Central memory CD8-positive, alpha-beta T cell (primary cell): Measurements from ENCODE around the gene MTHFSD.

Experiments used
- ATAC-seq: fragments of 150-1000 bp; cut with Tn5 transposase; replicated peaks from 2 replicates; pipeline ENCODE4 v1.10.0; 2022; ENCODE audit warnings: mild to moderate bottlenecking, moderate FRiP score, moderate number of reproducible peaks; ENCODE audit not compliant: poor library complexity, severe bottlenecking; ENCODE audit errors: extremely low read depth
- DNase-seq, 2 donors: peaks; one replicate each; pipeline ENCODE4 v3.0.0; 2021; ENCODE audit warnings: low spot score in 2 of 2
- H3K27ac Mint-ChIP-seq: one replicate; pipeline ENCODE4 v1.8.0; 2022; ENCODE audit warnings: low read depth, mild to moderate bottlenecking, moderate library complexity, mixed read lengths
- H3K27me3 Mint-ChIP-seq: one replicate; pipeline ENCODE4 v1.8.0; 2022; ENCODE audit warnings: mixed read lengths
- H3K36me3 Mint-ChIP-seq: one replicate; pipeline ENCODE4 v1.8.0; 2022; ENCODE audit warnings: mild to moderate bottlenecking, moderate library complexity, mixed read lengths; ENCODE audit not compliant: insufficient read depth
- H3K4me1 Mint-ChIP-seq: one replicate; pipeline ENCODE4 v1.8.0; 2022; ENCODE audit warnings: mixed read lengths
- H3K4me3 Mint-ChIP-seq: one replicate; pipeline ENCODE4 v1.8.0; 2022; ENCODE audit warnings: mild to moderate bottlenecking, moderate library complexity, mixed read lengths
- H3K9me3 Mint-ChIP-seq: one replicate; pipeline ENCODE4 v1.8.0; 2022; ENCODE audit warnings: mixed read lengths

MTHFSD gene

DNA sequence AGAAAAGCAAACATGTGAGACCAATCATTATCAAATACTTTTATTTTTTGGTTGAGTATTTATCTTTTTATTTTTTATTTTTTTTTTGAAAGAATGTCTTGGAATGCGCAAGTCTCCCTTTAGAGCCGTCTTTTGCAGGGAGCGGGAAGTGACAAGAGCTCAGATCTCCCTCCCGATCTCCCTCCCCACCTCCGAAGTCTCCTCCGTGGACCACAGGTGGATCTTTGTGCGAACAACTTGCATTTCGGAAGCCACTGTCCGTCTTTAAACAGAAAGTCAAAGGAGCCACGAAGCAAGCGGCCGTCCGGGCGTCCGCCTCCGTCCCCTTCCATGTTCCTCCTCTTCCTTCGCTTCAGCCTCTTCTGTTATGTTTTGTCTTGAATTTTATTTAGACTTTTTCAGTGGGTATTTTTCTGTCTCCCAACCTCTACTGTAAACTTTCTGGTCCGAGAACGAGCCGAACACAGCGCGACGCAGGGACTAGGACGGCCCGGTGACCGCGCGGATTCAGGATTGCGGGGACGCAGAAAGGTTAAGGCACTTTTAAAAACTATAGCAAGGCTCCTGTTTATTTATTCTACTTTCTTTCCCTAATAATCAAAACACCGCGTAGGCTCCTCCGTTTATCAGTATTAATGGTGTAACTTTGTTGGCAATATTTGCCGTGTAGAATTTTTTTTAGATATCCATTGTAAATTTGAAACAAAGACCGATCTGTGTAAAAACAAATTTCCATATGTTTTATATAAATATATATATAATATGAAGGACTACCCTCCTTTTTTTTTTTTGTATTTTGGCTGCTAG, 41.4 kb downstream of the MTHFSD start:
- no peak overlapping the region for H3K27ac Mint-ChIP-seq
- peaks cover 8% of the 10 kb centered on the region for H3K36me3 Mint-ChIP-seq
- H3K4me3 Mint-ChIP-seq = no peak overlapping the region
- H3K27me3 Mint-ChIP-seq = peaks cover 82% of the 10 kb centered on the region
- H3K9me3 Mint-ChIP-seq = no peaks in the 10 kb centered on the region
- DNase-seq (no peak), ATAC-seq (no peak)
- H3K4me1 Mint-ChIP-seq = peaks cover 11% of the 10 kb centered on the region

DNA sequence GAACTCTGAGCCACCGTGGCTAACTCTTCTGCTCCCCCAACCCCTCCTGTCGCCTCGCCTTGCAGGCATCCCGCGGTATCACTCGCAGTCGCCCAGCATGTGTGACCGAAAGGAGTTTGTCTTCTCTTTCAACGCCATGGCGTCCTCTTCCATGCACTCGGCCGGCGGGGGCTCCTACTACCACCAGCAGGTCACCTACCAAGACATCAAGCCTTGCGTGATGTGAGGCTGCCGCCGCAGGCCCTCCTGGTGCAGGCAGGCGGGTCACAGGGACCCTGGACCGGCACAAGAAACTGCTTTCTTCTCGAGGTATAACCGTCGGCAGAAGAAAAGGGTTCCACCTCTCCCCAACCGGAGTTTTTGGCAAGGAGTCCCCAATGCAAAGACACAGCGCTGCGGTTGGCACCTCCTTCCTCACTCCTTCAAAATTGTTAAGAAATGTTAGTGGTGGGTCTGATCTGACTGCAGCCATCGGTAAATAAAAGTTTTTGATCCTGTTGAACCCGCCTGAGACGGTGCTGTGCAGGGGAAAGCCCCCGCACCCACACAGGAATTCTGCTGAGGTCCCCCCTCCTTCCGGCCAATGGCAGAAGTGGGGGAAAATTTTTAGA, 42.1 kb downstream of the MTHFSD start:
- Mint-ChIP-seq H3K27me3 (peaks cover 78% of the 10 kb centered on the region), H3K4me1 (peaks cover 12% of the 10 kb centered on the region), H3K36me3 (peaks cover 9% of the 10 kb centered on the region), H3K9me3 (no peaks in the 10 kb centered on the region), H3K4me3 (no peak overlapping the region), H3K27ac (no peak overlapping the region)
- DNase-seq (no peak), ATAC-seq (no peak)

DNA sequence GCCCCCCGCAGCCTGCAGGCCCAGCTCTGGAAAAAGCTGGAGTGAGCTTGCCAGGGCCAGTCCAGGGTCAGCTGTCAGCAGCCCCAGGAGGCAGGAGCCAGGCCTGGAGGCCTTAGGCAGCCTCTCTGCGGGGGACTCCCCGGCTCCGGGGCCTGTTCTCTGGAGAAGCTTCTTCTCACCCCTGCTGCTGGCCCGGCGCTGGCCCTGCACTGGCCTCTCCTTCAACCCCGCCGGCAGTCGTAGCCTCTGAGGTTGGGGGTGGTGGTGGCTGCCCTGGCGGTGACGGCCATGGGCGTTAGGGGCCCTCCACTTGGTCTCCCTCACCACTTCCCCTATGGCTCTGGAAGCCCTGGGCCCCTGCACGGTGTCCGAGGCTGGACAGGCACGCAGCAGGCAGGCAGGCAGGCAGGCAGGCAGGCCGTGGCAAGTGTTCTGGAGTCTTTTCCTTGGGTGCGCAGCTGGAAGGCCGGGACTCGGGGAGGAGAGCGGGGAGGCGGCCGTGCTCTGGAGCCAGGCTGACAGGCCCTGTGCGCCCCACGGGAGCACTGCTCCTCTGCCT, 42.7 kb downstream of the MTHFSD start:
- peaks cover 78% of the 10 kb centered on the region for H3K27me3 Mint-ChIP-seq
- H3K4me3 Mint-ChIP-seq = no peak overlapping the region
- H3K9me3 Mint-ChIP-seq = no peaks in the 10 kb centered on the region
- no peak overlapping the region for H3K27ac Mint-ChIP-seq
- DNase-seq (no peak), ATAC-seq (no peak)
- peaks cover 12% of the 10 kb centered on the region for H3K36me3 Mint-ChIP-seq
- peaks cover 17% of the 10 kb centered on the region for H3K4me1 Mint-ChIP-seq

DNA sequence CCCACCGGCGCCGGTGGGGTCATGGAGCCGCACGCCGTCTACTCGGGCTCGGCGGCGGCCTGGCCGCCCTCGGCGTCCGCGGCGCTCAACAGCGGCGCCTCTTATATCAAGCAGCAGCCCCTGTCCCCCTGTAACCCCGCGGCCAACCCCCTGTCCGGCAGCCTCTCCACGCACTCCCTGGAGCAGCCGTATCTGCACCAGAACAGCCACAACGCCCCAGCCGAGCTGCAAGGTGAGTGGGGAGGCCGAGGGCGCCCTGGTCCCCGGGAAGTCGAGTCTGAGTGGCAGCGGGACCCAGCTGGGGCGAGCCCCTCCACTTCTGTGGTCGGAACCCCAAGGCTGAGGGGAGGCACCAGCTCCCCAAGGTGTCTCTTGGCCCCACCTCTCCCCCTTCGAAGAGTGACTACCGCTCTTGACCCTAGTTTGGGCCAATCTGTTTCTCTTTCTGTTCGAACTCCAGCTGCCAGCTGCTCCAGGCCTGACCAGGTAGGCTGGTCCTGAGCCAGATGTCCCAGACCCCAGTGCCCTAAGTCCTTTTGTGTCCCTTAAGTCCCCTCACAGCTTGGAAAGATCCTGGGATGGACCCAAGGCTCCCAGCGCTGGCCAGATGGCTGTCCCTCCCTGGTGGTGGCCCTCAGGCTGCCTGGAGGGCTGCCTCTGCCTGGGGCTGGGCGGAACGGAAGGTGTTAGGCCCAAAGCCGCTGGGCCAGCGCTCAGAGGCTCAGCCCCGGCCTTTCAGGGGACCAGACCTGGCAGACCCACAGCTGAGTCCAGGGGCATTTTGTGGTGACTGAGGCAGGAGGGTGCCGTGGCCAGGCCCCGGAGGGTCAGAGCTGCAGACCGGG, 43.5 kb downstream of the MTHFSD start:
- DNase-seq (no peak), ATAC-seq (no peak)
- peaks cover 78% of the 10 kb centered on the region for H3K27me3 Mint-ChIP-seq
- no peaks in the 10 kb centered on the region for H3K9me3 Mint-ChIP-seq
- H3K4me3 Mint-ChIP-seq = peak overlapping the region; percentile 62
- H3K4me1 Mint-ChIP-seq = peaks cover 18% of the 10 kb centered on the region
- H3K36me3 Mint-ChIP-seq = peaks cover 12% of the 10 kb centered on the region
- H3K27ac Mint-ChIP-seq = no peak overlapping the region

DNA sequence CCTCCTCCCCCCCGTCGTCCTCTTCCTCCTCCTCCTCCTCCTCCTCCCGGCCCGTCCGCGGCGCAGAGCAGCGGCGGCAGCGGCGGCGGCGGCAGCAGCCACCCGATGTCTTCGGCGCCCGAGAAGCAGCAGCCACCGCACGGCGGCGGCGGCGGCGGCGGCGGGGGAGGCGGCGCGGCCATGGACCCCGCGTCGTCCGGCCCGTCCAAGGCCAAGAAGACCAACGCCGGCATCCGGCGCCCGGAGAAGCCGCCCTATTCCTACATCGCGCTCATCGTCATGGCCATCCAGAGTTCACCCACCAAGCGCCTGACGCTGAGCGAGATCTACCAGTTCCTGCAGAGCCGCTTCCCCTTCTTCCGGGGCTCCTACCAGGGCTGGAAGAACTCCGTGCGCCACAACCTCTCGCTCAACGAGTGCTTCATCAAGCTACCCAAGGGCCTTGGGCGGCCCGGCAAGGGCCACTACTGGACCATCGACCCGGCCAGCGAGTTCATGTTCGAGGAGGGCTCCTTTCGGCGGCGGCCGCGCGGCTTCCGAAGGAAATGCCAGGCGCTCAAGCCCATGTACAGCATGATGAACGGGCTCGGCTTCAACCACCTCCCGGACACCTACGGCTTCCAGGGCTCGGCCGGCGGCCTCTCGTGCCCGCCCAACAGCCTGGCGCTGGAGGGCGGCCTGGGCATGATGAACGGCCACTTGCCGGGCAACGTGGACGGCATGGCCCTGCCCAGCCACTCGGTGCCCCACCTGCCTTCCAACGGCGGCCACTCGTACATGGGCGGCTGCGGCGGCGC, 44.4 kb downstream of the MTHFSD start, which contains the start of gene FOXF1:
TSS of gene FOXF1 (plus strand) at position 63 of the 797 bp plus-strand sequence. CDS start at position 106, 43 bp downstream.
- DNase-seq = no peak
- ATAC-seq = no peak
- H3K27me3 Mint-ChIP-seq = peaks cover 78% of the 10 kb centered on the region

DNA sequence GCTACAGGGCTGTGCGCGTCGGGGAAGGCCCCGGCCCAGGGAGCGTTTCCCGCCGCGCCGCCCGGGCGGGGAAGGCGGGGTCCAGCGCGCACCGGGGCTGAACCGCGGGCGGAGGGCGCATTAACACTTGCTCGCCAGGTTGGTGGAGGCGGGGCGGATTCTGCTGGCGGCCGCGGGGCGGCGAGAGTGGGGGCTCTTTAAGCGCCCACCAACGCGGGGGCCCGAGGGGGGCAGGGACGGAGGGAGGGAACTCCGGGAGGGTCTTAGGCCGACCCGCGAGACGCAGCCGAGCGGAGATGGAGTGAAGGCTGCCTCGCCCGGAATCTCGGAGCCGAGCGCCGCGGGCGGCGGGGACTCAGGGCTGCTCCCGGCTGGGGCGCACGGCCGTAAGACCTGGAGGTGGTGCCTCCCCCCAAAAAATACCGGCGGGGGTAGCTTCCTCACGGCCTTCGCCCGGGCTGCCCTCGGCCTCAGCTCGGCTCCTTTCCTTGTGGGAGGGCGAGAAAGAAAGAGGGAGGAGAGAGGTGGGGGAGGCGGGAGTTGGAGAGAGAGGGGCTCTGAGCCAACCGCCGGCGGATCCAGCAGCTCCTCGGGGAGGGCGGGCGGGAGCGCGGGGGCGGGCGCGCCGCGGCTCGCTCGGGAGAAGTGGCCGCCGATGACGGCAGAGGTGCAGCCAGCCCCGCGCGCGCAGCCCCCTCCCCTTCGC, 45.1 kb downstream of the MTHFSD start:
- H3K27ac Mint-ChIP-seq = no peak overlapping the region
- H3K4me1 Mint-ChIP-seq = peaks cover 25% of the 10 kb centered on the region

More for the DNA sequence above, 44.4 kb downstream of the MTHFSD start, which contains the start of gene FOXF1:
- Mint-ChIP-seq H3K4me3 (peak within 1 kb of the TSS; percentile 80), H3K4me1 (peaks cover 25% of the 10 kb centered on the region), H3K9me3 (no peaks in the 10 kb centered on the region), H3K27ac (no peak within 1 kb of the TSS), H3K36me3 (peaks cover 12% of the 10 kb centered on the region)

DNA sequence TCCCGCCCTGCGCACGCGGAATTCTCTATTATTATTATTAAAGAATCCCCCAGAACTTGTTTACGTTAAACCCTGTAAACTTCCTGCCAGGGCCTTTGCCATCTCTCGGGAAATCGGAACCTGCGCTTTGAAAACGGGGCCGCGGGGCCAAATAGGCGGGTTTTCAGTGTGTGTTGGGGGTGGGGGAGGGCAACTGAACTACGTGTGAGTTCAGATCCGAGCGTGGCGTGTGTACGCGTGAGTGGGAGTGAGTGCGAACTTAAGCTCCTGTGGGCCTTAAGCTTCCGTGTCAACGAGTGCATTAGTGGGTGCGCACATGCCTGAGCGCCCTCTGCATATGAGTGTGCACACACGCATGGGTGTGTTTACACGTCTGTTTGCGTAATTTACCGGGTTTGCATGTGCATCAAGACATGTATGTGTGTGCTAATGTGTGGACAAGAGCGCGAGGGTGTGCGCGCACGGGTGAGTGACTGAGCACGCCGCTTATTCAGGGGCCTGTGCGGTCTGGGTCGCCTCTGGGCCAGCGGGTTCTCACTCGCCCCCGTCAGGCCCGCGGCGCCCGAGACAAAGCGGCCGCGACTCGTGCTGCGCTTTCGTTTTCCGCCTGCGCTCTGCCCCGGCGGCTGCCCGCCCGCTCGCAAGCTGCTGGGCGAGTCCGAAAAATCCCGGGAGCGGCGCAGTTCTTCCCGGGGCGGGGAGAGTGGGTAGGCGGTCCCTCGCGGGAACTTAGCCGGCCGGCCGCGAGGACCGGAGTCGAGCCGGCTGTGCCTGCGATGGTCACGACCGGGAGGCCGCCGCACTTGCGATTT, 45.9 kb downstream of the MTHFSD start:
- H3K4me3 Mint-ChIP-seq = peak overlapping the region; percentile 80
- no peaks in the 10 kb centered on the region for H3K9me3 Mint-ChIP-seq
- H3K27ac Mint-ChIP-seq = no peak overlapping the region
- peaks cover 14% of the 10 kb centered on the region for H3K36me3 Mint-ChIP-seq
- no peak for DNase-seq
- H3K4me1 Mint-ChIP-seq = peaks cover 25% of the 10 kb centered on the region
- peaks cover 78% of the 10 kb centered on the region for H3K27me3 Mint-ChIP-seq
- ATAC-seq = no peak

More for the DNA sequence above, 45.1 kb downstream of the MTHFSD start:
- H3K27me3 Mint-ChIP-seq = peaks cover 78% of the 10 kb centered on the region
- no peak for ATAC-seq
- no peak for DNase-seq
- peaks cover 14% of the 10 kb centered on the region for H3K36me3 Mint-ChIP-seq
- H3K4me3 Mint-ChIP-seq = peak overlapping the region; percentile 80
- H3K9me3 Mint-ChIP-seq = no peaks in the 10 kb centered on the region

DNA sequence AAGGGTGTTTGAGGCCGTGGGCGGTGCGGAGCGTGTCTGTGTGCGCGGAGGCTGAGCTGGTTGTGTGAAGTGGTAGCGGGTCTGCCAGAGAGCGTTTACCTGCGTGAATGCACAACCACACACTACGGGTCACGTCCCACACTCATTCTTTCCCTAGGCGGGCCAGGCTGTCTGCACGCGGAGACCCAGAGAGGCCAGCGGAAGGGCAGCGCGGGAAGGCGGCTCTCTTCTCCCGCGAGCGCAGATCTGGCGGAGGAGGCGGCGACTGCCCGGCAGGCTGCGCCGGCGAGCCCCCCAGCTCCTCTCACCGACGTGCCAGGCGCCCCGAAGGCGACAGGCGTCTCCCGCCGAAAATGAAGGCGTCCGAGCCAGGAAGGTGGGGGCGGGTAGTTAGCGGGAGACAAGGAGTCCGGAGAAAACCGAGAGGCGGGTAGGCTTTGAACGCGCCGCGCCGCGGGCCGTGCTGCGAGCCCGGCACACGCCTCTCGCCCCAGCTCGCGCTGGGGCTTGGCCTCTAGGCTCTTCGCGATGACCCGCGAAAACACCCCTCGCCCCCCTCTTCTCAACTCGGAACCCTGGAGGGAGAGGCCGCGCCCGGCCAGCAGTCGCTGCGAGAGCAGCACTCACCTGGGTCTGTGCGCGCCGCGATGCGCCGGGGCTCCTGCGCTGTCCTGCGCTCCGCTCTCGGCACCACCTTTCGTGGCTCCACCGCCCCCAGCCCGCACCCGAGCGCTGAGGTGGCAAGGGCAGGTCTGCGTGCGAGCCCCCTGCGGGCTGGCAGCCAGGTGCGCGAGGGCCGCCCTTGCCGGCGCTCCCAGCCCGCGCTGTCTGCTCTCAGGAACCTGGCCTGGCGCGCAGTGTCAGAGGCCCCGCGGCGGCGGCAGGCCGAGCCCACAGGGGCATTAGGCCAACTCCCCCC, 46.7 kb downstream of the MTHFSD start:
- Mint-ChIP-seq H3K36me3 (peaks cover 12% of the 10 kb centered on the region), H3K27ac (no peak overlapping the region), H3K4me3 (peak overlapping the region; percentile 80), H3K27me3 (peaks cover 78% of the 10 kb centered on the region), H3K9me3 (no peaks in the 10 kb centered on the region), H3K4me1 (peaks cover 25% of the 10 kb centered on the region)
- ATAC-seq (no peak), DNase-seq (no peak)

DNA sequence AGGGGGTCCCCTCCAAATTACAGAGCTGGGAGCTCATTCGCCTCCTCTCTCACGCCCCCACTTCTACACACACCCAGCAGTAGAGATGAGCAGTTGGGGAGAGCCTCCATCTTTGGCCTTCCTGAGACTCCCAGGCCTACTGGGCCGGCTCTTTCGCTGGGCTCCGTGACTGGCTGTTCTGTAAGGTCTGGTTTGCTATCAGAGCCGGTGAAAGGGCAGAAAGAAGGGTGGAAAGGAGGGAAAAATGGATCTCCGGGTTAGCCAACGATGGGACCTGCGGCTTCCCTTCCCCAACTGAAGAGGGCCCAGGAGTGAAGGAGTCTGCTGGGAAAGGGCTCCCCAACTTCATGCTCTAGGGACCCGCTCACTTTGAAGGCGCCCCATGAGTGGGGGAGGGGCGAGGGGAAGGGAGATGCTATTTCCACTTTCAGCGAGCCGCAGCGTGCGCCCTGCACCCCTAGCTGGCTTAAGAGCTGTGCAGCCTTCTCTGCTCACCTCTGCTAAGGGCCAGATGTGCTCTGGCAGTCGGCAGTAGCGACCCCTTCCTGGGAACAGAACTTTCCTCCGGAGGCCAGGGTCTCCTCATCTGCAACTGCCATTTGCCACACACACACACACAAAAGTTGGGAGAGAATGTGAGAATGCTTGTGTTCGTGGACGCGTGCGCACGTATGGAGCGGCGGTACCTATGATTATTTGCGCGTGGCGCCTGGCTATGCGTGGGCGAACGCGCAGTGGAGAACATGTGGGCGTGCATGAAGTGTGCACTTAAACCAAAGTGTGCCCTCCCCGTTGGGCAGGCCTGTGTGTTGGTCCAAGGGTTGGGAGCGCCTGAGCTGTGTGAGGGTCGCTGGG, 47.6 kb downstream of the MTHFSD start:
- Mint-ChIP-seq H3K27ac (peak overlapping the region; percentile 29), H3K36me3 (peaks cover 14% of the 10 kb centered on the region), H3K27me3 (peaks cover 78% of the 10 kb centered on the region), H3K4me1 (peaks cover 25% of the 10 kb centered on the region), H3K9me3 (no peaks in the 10 kb centered on the region), H3K4me3 (peak overlapping the region; percentile 45)
- no peak for DNase-seq
- ATAC-seq = no peak
